Tibial nerve (tissue), 3 donors: ENCODE results near the gene PSMF1.

ENCODE experiments used
- POLR2A ChIP-seq, 2 donors: fragments of 450-650 bp; IDR thresholded peaks; one replicate each; pipeline ENCODE4 v1.6.1; 2017; ENCODE audit warnings: antibody characterized with exemption in 2 of 2, mild to moderate bottlenecking in 2 of 2, moderate library complexity in 2 of 2
- TF ChIP-seq, protein P1 (sequence below), 5 experiments: fragments of 200-600 bp in 3 of 5; fragments of 450-650 bp in 2 of 5; sonication (generic) in 3 of 5; IDR thresholded peaks; one replicate each; pipeline ENCODE4 v1.5.1; 2016 to 2019; ENCODE audit warnings: antibody characterized with exemption in 5 of 5, mild to moderate bottlenecking in 3 of 5, moderate library complexity in 2 of 5

DNA sequence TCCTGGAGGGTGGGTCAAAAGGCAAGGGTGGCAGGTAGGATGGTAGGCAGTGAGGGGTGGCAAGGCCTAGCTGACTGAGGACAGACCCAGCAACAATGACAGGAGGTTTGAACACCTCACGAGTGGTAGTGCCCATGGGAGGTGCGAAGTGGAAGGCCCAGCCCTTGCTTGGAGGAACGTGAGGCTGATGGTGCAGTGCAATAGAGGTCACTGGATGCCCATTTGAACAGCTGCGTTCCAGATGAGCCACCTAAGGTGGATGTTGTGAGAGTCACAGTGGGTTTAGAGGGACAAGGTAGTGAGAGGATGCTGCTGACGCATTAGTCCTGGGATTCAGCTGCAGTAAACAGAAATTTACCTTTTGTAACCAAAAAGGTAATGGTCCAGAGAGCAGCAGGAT, 50.8 kb downstream of the PSMF1 start:
- TF ChIP-seq, protein P1, sequence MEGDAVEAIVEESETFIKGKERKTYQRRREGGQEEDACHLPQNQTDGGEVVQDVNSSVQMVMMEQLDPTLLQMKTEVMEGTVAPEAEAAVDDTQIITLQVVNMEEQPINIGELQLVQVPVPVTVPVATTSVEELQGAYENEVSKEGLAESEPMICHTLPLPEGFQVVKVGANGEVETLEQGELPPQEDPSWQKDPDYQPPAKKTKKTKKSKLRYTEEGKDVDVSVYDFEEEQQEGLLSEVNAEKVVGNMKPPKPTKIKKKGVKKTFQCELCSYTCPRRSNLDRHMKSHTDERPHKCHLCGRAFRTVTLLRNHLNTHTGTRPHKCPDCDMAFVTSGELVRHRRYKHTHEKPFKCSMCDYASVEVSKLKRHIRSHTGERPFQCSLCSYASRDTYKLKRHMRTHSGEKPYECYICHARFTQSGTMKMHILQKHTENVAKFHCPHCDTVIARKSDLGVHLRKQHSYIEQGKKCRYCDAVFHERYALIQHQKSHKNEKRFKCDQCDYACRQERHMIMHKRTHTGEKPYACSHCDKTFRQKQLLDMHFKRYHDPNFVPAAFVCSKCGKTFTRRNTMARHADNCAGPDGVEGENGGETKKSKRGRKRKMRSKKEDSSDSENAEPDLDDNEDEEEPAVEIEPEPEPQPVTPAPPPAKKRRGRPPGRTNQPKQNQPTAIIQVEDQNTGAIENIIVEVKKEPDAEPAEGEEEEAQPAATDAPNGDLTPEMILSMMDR (IDR thresholded peaks at IDR 0.05), result no peak
- TF ChIP-seq POLR2A (IDR thresholded peaks at IDR 0.05), result no peak
